Stimulated activated CD8-positive, alpha-beta memory T cell treated with anti-CD3 and anti-CD28 coated beads, Interleukin-15, amount 100 ng/mL, for 24 hours (primary cell): Measurements from ENCODE around the gene MFSD6.

Experiments used
- DNase-seq: peaks from one replicate; pipeline ENCODE4 v3.0.0-alpha.2; 2020; ENCODE audit warnings: low read depth

Gene MFSD6

GRCh38 chr2:190440113-190440512, 32.0 kb downstream of the MFSD6 start:
- no peak for DNase-seq

- DNase-seq, result no peak
Observed at GRCh38 chr2:190441564-190441963, 33.4 kb downstream of the MFSD6 start.

GRCh38 chr2:190443055-190443454, 34.9 kb downstream of the MFSD6 start:
- DNase-seq, result no peak

GRCh38 chr2:190443778-190444481, 35.8 kb downstream of the MFSD6 start:
- DNase-seq, result no peak

GRCh38 chr2:190444976-190445375, 36.8 kb downstream of the MFSD6 start:
- DNase-seq, result no peak

- no peak for DNase-seq
Observed at GRCh38 chr2:190446193-190446592, 38.0 kb downstream of the MFSD6 start.

GRCh38 chr2:190446750-190447516, 38.8 kb downstream of the MFSD6 start:
- DNase-seq, result no peak

- no peak for DNase-seq
Observed at GRCh38 chr2:190447766-190448165, 39.6 kb downstream of the MFSD6 start.

- DNase-seq, result no peak
Observed at GRCh38 chr2:190449925-190450324, 41.8 kb downstream of the MFSD6 start.

GRCh38 chr2:190450363-190450762, 42.2 kb downstream of the MFSD6 start:
- no peak for DNase-seq

- DNase-seq, result no peak
Observed at GRCh38 chr2:190451561-190452176, 43.5 kb downstream of the MFSD6 start.

GRCh38 chr2:190452433-190452832, 44.3 kb downstream of the MFSD6 start:
- DNase-seq, result no peak

GRCh38 chr2:190454795-190455194, 46.6 kb downstream of the MFSD6 start:
- no peak for DNase-seq

GRCh38 chr2:190455358-190456095, 47.4 kb downstream of the MFSD6 start:
- DNase-seq, result no peak

GRCh38 chr2:190456833-190457232, 48.7 kb downstream of the MFSD6 start:
- DNase-seq, result no peak

GRCh38 chr2:190457256-190457655, 49.1 kb downstream of the MFSD6 start:
- DNase-seq, result no peak

- DNase-seq, result no peak
Observed at GRCh38 chr2:190458352-190459107, 50.4 kb downstream of the MFSD6 start.

- DNase-seq, result no peak
Observed at GRCh38 chr2:190459881-190460280, 51.7 kb downstream of the MFSD6 start.

- no peak for DNase-seq
Observed at GRCh38 chr2:190460487-190460886, 52.3 kb downstream of the MFSD6 start.

- no peak for DNase-seq
Observed at GRCh38 chr2:190462181-190462580, 54.0 kb downstream of the MFSD6 start.

GRCh38 chr2:190462611-190463010, 54.5 kb downstream of the MFSD6 start:
- no peak for DNase-seq

- no peak for DNase-seq
Observed at GRCh38 chr2:190465060-190465459, 56.9 kb downstream of the MFSD6 start.
